Measurements from ENCODE around the gene HUS1. TPM values are rescaled to one million over a fixed set of nuclear protein-coding genes. Genes with fewer than 3 reads are reported as not detected.

HUS1 gene
- total RNA-seq, 2 experiments from 2014 or later = 77.8 to 83.1 TPM

- Mint-ChIP-seq H3K9me3 (no peaks in the 10 kb centered on the region), H3K4me3 (no peak overlapping the region), H3K36me3 (ENCODE audit: low read depth) (peaks cover 98% of the 10 kb centered on the region), H3K27me3 (no peaks in the 10 kb centered on the region), H3K4me1 (ENCODE audit: low read depth) (peaks cover 55% of the 10 kb centered on the region), H3K27ac (peak overlapping the region; percentile 21)
- no peak for TF ChIP-seq CTCF (IDR thresholded peaks at IDR 0.05)
- Histone ChIP-seq H3K4me1 (ENCODE audit: insufficient read depth, low read length) (peaks cover 3% of the 10 kb centered on the region), H3K27me3 (ENCODE audit: control insufficient read depth in 1 of 2, insufficient read depth in 2 of 2, low read length in 2 of 2) (no peaks in the 10 kb centered on the region), H3K4me3 (ENCODE audit: low read length) (no peak overlapping the region), H3K27ac (ENCODE audit: low read depth in 1 of 2, low read length in 2 of 2) (no peak overlapping the region), H3K36me3 (ENCODE audit: insufficient read depth, low read length) (peaks cover 89% of the 10 kb centered on the region), H3K9me3 (ENCODE audit: control insufficient read depth in 1 of 2, insufficient read depth in 1 of 2, low read length in 2 of 2) (no peaks in the 10 kb centered on the region)
- intact Hi-C loops (cut with DNase I, micrococcal nuclease) = no loop called here
- no peak for DNase-seq
- no peak for ATAC-seq (ENCODE audit: poor library complexity)
- ChIA-PET CTCF (interaction anchor here (2.6 kb wide), 1 partner anchor 139 kb away, joined by 11 read pairs; no protein-coding TSS in a partner anchor), POLR2A (interaction anchor here (1.0 kb wide), 1 partner anchor 14 kb away, joined by 3 read pairs; no protein-coding TSS in a partner anchor)
Observed at GRCh38 chr7:47970761-47971160, 8.7 kb downstream of the HUS1 start.

- Mint-ChIP-seq H3K27ac (peak overlapping the region; percentile 12), H3K27me3 (no peaks in the 10 kb centered on the region), H3K4me1 (ENCODE audit: low read depth) (peaks cover 49% of the 10 kb centered on the region), H3K36me3 (ENCODE audit: low read depth) (peaks cover 98% of the 10 kb centered on the region), H3K9me3 (no peaks in the 10 kb centered on the region), H3K4me3 (no peak overlapping the region)
- ATAC-seq (ENCODE audit: poor library complexity) (peak; percentile 89), DNase-seq (peak; percentile 27 to 73 (median 41))
- Histone ChIP-seq H3K27me3 (ENCODE audit: control insufficient read depth in 1 of 2, insufficient read depth in 2 of 2, low read length in 2 of 2) (no peaks in the 10 kb centered on the region), H3K9me3 (ENCODE audit: control insufficient read depth in 1 of 2, insufficient read depth in 1 of 2, low read length in 2 of 2) (no peaks in the 10 kb centered on the region), H3K36me3 (ENCODE audit: insufficient read depth, low read length) (peaks cover 90% of the 10 kb centered on the region), H3K4me3 (ENCODE audit: low read length) (no peak overlapping the region), H3K4me1 (ENCODE audit: insufficient read depth, low read length) (peaks cover 3% of the 10 kb centered on the region), H3K27ac (ENCODE audit: low read depth in 1 of 2, low read length in 2 of 2) (no peak overlapping the region)
- TF ChIP-seq CTCF (IDR thresholded peaks at IDR 0.05) = peak; percentile 74
- intact Hi-C loops (cut with DNase I, micrococcal nuclease) = no loop called here
- POLR2A ChIA-PET = interaction anchor here (0.7 to 0.9 kb wide), 2 partner anchors 9 kb away, joined by 3 read pairs; no protein-coding TSS in a partner anchor
- CTCF ChIA-PET = interaction anchor here (0.7 to 2.6 kb wide), 6 partner anchors 9 to 140 kb away, joined by 3 to 11 read pairs (median 4); no protein-coding TSS in a partner anchor
Observed at GRCh38 chr7:47968847-47969774, 10.3 kb downstream of the HUS1 start.

GRCh38 chr7:47967708-47968107, 11.7 kb downstream of the HUS1 start:
- TF ChIP-seq CTCF (IDR thresholded peaks at IDR 0.05) = no peak
- Mint-ChIP-seq H3K9me3 (no peaks in the 10 kb centered on the region), H3K4me3 (no peak overlapping the region), H3K27me3 (no peaks in the 10 kb centered on the region), H3K27ac (no peak overlapping the region), H3K36me3 (ENCODE audit: low read depth) (peaks cover 98% of the 10 kb centered on the region), H3K4me1 (ENCODE audit: low read depth) (peaks cover 39% of the 10 kb centered on the region)
- CTCF ChIA-PET = interaction anchor here (1.2 to 1.3 kb wide), 2 partner anchors 24 to 143 kb away, joined by 3 to 4 read pairs; no protein-coding TSS in a partner anchor
- POLR2A ChIA-PET = interaction anchor here (0.6 kb wide), 1 partner anchor 122 kb away, joined by 4 read pairs; no protein-coding TSS in a partner anchor
- H3K27me3 ChIP-seq (ENCODE audit: control insufficient read depth in 1 of 2, insufficient read depth in 2 of 2, low read length in 2 of 2) = no peaks in the 10 kb centered on the region
- no peak overlapping the region for H3K27ac ChIP-seq (ENCODE audit: low read depth in 1 of 2, low read length in 2 of 2)
- ATAC-seq (ENCODE audit: poor library complexity) = no peak
- H3K36me3 ChIP-seq (ENCODE audit: insufficient read depth, low read length) = peaks cover 87% of the 10 kb centered on the region
- H3K4me3 ChIP-seq (ENCODE audit: low read length) = no peak overlapping the region
- no peaks in the 10 kb centered on the region for H3K9me3 ChIP-seq (ENCODE audit: control insufficient read depth in 1 of 2, insufficient read depth in 1 of 2, low read length in 2 of 2)
- intact Hi-C loops (cut with DNase I, micrococcal nuclease) = no loop called here
- no peak for DNase-seq
- peaks cover 3% of the 10 kb centered on the region for H3K4me1 ChIP-seq (ENCODE audit: insufficient read depth, low read length)

Measured in CD4-positive, alpha-beta T cell (primary cell).